HG02884 (cell line): ENCODE results near the gene RASIP1.
A peak's percentile ranks its signal among the peaks of the same experiment; 100 is the strongest.

Experiments used
- ATAC-seq: cut with Tn5 transposase; IDR thresholded peaks from one replicate; pipeline ENCODE4 v1.9.1; 2021; ENCODE audit warnings: mild to moderate bottlenecking, moderate library complexity; ENCODE audit not compliant: unreplicated experiment

The RASIP1 gene

GRCh38 chr19:48755787-48756186 lies 15.4 kb upstream of the RASIP1 start:
- no peak for ATAC-seq

GRCh38 chr19:48755084-48755641 lies 14.8 kb upstream of the RASIP1 start, which contains the start of gene FGF21:
FGF21 (plus strand) TSS chr19:48755524; CDS start chr19:48756237, 713 bp downstream.
- no peak for ATAC-seq

- no peak for ATAC-seq
Observed at GRCh38 chr19:48752496-48753365, 12.3 kb upstream of the RASIP1 start, which contains the start of gene FUT1. FUT1 (minus strand) TSS chr19:48752641; CDS start chr19:48751281, 1,360 bp downstream.

- no peak for ATAC-seq
Observed at GRCh38 chr19:48751845-48752495, 11.6 kb upstream of the RASIP1 start.

GRCh38 chr19:48750771-48751504 lies 10.5 kb upstream of the RASIP1 start:
- no peak for ATAC-seq

- ATAC-seq: no peak
Observed at GRCh38 chr19:48750351-48750750, 9.9 kb upstream of the RASIP1 start.

- ATAC-seq: no peak
Observed at GRCh38 chr19:48749571-48750198, 9.3 kb upstream of the RASIP1 start.

- ATAC-seq: no peak
Observed at GRCh38 chr19:48746738-48747575, 6.5 kb upstream of the RASIP1 start, which contains the start of gene IZUMO1. IZUMO1 (minus strand) TSS chr19:48746909; CDS start chr19:48745859, 1,050 bp downstream.

GRCh38 chr19:48746110-48746509 lies 5.7 kb upstream of the RASIP1 start:
- ATAC-seq: no peak

GRCh38 chr19:48745208-48745995 lies 5.0 kb upstream of the RASIP1 start:
- ATAC-seq: no peak

- ATAC-seq: no peak
Observed at GRCh38 chr19:48742096-48742495, 1.7 kb upstream of the RASIP1 start.

GRCh38 chr19:48741129-48741999 lies 954 bp upstream of the RASIP1 start:
- no peak for ATAC-seq

GRCh38 chr19:48739404-48740163 lies 826 bp downstream of the RASIP1 start:
- ATAC-seq: no peak

- ATAC-seq: peak; percentile 72
Observed at GRCh38 chr19:48738557-48739403, 1.6 kb downstream of the RASIP1 start.

GRCh38 chr19:48737360-48737998 lies 2.9 kb downstream of the RASIP1 start:
- ATAC-seq: no peak
